ENCODE measurements around the gene C9orf152. TPM values are rescaled to one million over a fixed set of nuclear protein-coding genes. Genes with fewer than 3 reads are reported as not detected.

Gene C9orf152
- total and polyA plus RNA-seq, 2 donors (not counting 1 experiment from before 2014, with no cell fraction given) = under 0.01 TPM; not detected in 1

DNA sequence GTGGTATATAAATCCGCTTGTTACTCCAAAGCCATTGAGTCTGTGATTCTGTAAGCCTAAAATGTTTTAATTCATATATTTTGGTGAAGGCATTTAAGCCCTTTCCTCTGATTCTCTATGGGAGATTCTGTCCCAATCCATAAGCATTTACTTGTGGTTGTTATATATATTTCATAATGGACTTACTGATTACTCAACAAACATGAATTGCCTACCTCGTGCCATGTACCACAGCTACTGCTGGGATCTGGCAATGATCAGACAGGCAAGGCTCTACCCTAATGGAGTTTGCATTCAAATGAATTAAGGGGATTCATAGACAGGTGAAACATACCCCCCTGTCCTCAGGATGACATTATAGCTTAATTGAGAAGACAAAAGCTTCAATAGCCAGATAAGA lies 54.5 kb downstream of the C9orf152 start:
- TF ChIP-seq EZH2 (IDR thresholded peaks at IDR 0.05; ENCODE audit: low read length, missing control alignments) = no peak
- TF ChIP-seq, protein P1, sequence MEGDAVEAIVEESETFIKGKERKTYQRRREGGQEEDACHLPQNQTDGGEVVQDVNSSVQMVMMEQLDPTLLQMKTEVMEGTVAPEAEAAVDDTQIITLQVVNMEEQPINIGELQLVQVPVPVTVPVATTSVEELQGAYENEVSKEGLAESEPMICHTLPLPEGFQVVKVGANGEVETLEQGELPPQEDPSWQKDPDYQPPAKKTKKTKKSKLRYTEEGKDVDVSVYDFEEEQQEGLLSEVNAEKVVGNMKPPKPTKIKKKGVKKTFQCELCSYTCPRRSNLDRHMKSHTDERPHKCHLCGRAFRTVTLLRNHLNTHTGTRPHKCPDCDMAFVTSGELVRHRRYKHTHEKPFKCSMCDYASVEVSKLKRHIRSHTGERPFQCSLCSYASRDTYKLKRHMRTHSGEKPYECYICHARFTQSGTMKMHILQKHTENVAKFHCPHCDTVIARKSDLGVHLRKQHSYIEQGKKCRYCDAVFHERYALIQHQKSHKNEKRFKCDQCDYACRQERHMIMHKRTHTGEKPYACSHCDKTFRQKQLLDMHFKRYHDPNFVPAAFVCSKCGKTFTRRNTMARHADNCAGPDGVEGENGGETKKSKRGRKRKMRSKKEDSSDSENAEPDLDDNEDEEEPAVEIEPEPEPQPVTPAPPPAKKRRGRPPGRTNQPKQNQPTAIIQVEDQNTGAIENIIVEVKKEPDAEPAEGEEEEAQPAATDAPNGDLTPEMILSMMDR (conservative IDR thresholded peaks at IDR 0.05 in 1 of 2, IDR thresholded peaks at IDR 0.05 in 1 of 2; ENCODE audit: low read depth in 1 of 2, low read length in 2 of 2) = no peak
- no peak overlapping the region for H3K9ac ChIP-seq (ENCODE audit: insufficient read depth, low read length)
- peaks cover 98% of the 10 kb centered on the region for H3K79me2 ChIP-seq (ENCODE audit: control insufficient read depth, insufficient read depth, low read length)
- peaks cover 2% of the 10 kb centered on the region for H3K36me3 ChIP-seq (ENCODE audit: control insufficient read depth, insufficient read depth, low read length)
- H4K20me1 ChIP-seq (ENCODE audit: control insufficient read depth, extremely low read depth, insufficient read depth, low read length) = no peaks in the 10 kb centered on the region
- H3K4me3 ChIP-seq (replicated peaks in 1 of 4; ENCODE audit: control extremely low read depth in 1 of 4, insufficient read depth in 1 of 4, low read depth in 3 of 4, low read length in 4 of 4) = no peak overlapping the region
- peak overlapping the region; percentile 54 for H3K27ac ChIP-seq (ENCODE audit: insufficient read depth, low read length)
- H3K4me2 ChIP-seq (ENCODE audit: extremely low read depth, insufficient read depth, low read length) = no peak overlapping the region
- H3K4me1 ChIP-seq (ENCODE audit: control insufficient read depth, extremely low read depth, insufficient read depth, low read length) = peaks cover 23% of the 10 kb centered on the region
- no peaks in the 10 kb centered on the region for H3K9me3 ChIP-seq (ENCODE audit: control insufficient read depth, insufficient read depth, low read depth, low read length)
- no peak for DNase-seq (ENCODE audit: low read depth in 2 of 2)
- no peak overlapping the region for H2AFZ ChIP-seq (ENCODE audit: low read length)
- no peaks in the 10 kb centered on the region for H3K27me3 ChIP-seq (ENCODE audit: control insufficient read depth, insufficient read depth, low read length)

DNA sequence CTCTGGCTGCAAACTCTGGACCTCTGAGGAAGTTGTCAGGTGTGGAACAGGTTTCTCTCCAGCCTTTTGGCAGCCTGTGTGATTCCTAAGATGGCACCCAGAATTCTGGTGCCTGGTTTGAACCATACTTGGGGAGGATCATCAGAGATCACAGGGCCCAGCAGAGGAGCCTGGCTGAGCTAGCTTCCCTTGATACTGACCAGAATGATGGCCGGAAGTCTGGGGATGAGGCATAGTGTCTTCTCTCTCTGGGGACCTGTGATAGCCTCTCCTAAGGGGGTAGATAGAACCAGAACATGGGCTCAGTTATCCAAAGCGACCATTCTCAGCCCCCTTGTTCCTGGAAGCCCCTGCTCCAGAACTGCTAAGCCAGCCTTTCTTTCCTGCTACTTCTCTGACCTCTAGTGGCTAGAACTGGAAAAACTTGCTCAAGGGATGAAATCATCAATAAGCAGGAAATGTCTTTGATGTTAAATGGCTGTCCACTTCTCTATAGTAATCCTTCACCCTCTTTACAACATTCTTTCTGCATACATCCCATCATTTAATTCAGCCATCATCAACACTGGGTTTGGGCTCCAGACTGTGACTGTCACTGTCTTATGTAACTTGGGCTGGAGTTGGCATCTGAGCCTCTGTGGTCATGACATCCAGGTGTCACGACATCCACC lies 55.1 kb downstream of the C9orf152 start:
- TF ChIP-seq, protein P1 (conservative IDR thresholded peaks at IDR 0.05 in 1 of 2, IDR thresholded peaks at IDR 0.05 in 1 of 2; ENCODE audit: low read depth in 1 of 2, low read length in 2 of 2) = peak; percentile 81 to 84
- no peak for TF ChIP-seq EZH2 (IDR thresholded peaks at IDR 0.05; ENCODE audit: low read length, missing control alignments)
- H3K4me1 ChIP-seq (ENCODE audit: control insufficient read depth, extremely low read depth, insufficient read depth, low read length) = peaks cover 21% of the 10 kb centered on the region
- H3K27me3 ChIP-seq (ENCODE audit: control insufficient read depth, insufficient read depth, low read length) = no peaks in the 10 kb centered on the region
- H2AFZ ChIP-seq (ENCODE audit: low read length) = no peak overlapping the region
- no peaks in the 10 kb centered on the region for H3K9me3 ChIP-seq (ENCODE audit: control insufficient read depth, insufficient read depth, low read depth, low read length)
- peak overlapping the region; percentile 26 for H3K4me2 ChIP-seq (ENCODE audit: extremely low read depth, insufficient read depth, low read length)
- H3K4me3 ChIP-seq (replicated peaks in 1 of 4; ENCODE audit: control extremely low read depth in 1 of 4, insufficient read depth in 1 of 4, low read depth in 3 of 4, low read length in 4 of 4) = no peak overlapping the region
- H3K9ac ChIP-seq (ENCODE audit: insufficient read depth, low read length) = no peak overlapping the region
- peaks cover 2% of the 10 kb centered on the region for H3K36me3 ChIP-seq (ENCODE audit: control insufficient read depth, insufficient read depth, low read length)
- peak overlapping the region; percentile 54 for H3K27ac ChIP-seq (ENCODE audit: insufficient read depth, low read length)
- H3K79me2 ChIP-seq (ENCODE audit: control insufficient read depth, insufficient read depth, low read length) = peaks cover 98% of the 10 kb centered on the region
- no peaks in the 10 kb centered on the region for H4K20me1 ChIP-seq (ENCODE audit: control insufficient read depth, extremely low read depth, insufficient read depth, low read length)
- DNase-seq (ENCODE audit: low read depth in 2 of 2) = peak; percentile 50 to 74

Other genes with a start within 250 kb of the C9orf152 start
- 212 and 355 TPM in 2 replicates for gene TXN, start 48.3 kb upstream of the C9orf152 start, total RNA-seq
- 700 and 925 TPM in 2 replicates for gene TXN, start 48.3 kb upstream of the C9orf152 start, polyA plus RNA-seq
- gene TXNDC8, start 129.7 kb upstream of the C9orf152 start, total RNA-seq = not detected in 2 replicates
- gene TXNDC8, start 129.7 kb upstream of the C9orf152 start, polyA plus RNA-seq = not detected in 2 replicates